ENCODE results near the gene PLCB4.

- TF ChIP-seq FOXP2 (optimal IDR thresholded peaks at IDR 0.05; ENCODE audit: control extremely low read depth, extremely low read length, insufficient read depth) (no peak), POLR2AphosphoS5 (IDR thresholded peaks at IDR 0.05; ENCODE audit: borderline replicate concordance, low read depth, low read length) (no peak), EZH2 (IDR thresholded peaks at IDR 0.05) (no peak)
Measured at GRCh38 chr20:9499126-9499899, 430.4 kb downstream of the PLCB4 start.
